Spleen (tissue), 11 donors: ENCODE measurements around the gene RPL18A. TPM values are rescaled to one million over a fixed set of nuclear protein-coding genes. Genes with fewer than 3 reads are reported as not detected.

Source experiments
- DNase-seq: peaks from one replicate; pipeline ENCODE4 v3.0.0-alpha.2; 2020
- H3K27ac ChIP-seq, 8 donors: fragments of 200-600 bp; sonication (generic) in 7 of 8; 1 replicate in 4 of 8; 2 replicates in 4 of 8; pipeline versions ENCODE4 v1.5.0 to v1.8.0; 2016 to 2021; ENCODE audit warnings: inconsistent platforms in 4 of 8, mild to moderate bottlenecking in 4 of 8, moderate library complexity in 1 of 8
- H3K27me3 ChIP-seq, 7 donors: fragments of 200-600 bp; sonication (generic) in 6 of 7; replicated peaks in 1 of 7; 1 replicate in 4 of 7; 2 replicates in 3 of 7; pipeline versions ENCODE4 v1.5.0 to v1.8.0; 2016 to 2021; ENCODE audit warnings: inconsistent platforms in 3 of 7, mild to moderate bottlenecking in 1 of 7
- H3K36me3 ChIP-seq, 6 donors: fragments of 200-600 bp; sonication (generic) in 5 of 6; 1 replicate in 4 of 6; 2 replicates in 2 of 6; pipeline versions ENCODE4 v1.5.0 to v1.8.0; 2016 to 2021; ENCODE audit warnings: inconsistent platforms in 2 of 6
- H3K4me1 ChIP-seq, 6 donors: fragments of 200-600 bp; sonication (generic) in 5 of 6; 1 replicate in 3 of 6; 2 replicates in 3 of 6; pipeline versions ENCODE4 v1.5.0 to v1.8.0; 2016 to 2021; ENCODE audit warnings: inconsistent platforms in 3 of 6
- H3K4me3 ChIP-seq, 8 donors: fragments of 200-600 bp; sonication (generic) in 7 of 8; 1 replicate in 4 of 8; 2 replicates in 4 of 8; pipeline versions ENCODE4 v1.5.0 to v1.8.0; 2016 to 2021; ENCODE audit warnings: inconsistent platforms in 4 of 8, mild to moderate bottlenecking in 4 of 8, moderate library complexity in 2 of 8
- H3K9me3 ChIP-seq, 8 donors: fragments of 200-600 bp; sonication (generic) in 7 of 8; 1 replicate in 4 of 8; 2 replicates in 4 of 8; pipeline versions ENCODE4 v1.5.0 to v1.8.0; 2016 to 2021; ENCODE audit warnings: inconsistent platforms in 4 of 8
- POLR2A ChIP-seq, 3 donors: fragments of 450-650 bp; IDR thresholded peaks; one replicate each; pipeline ENCODE4 v1.5.1; 2017; ENCODE audit warnings: antibody characterized with exemption in 3 of 3, mild to moderate bottlenecking in 1 of 3
- POLR2AphosphoS5 ChIP-seq, 3 donors: sonication (generic); formaldehyde crosslinking; IDR thresholded peaks; one replicate each; pipeline ENCODE4 v1.5.1; 2017; ENCODE audit warnings: antibody characterized with exemption in 3 of 3
- WGBS, 5 donors: extraction: QIAGEN DNeasy Blood & Tissue Kit in 3 of 5; methylation state at CpG; one replicate each; pipeline versions ENCODE4 v1.1.5 to v1.1.7; 2013 to 2018; 5-methylcytosine and 5-hydroxymethylcytosine counted together
- intact Hi-C: fragments of 100-400 bp; cut with DNase I; formaldehyde crosslinking; loops from one replicate; pipeline ENCODE4 v1.15.0; 2023; ENCODE audit warnings: low total_unique reads
- polyA plus RNA-seq, 3 donors: library from polyadenylated mRNA; stranded (reverse); fragments of 200-250 nt; gene quantifications; one replicate each; pipeline ENCODE4 v1.2.1, GENCODE V29; 2013
- total RNA-seq, 7 donors: library from RNA; depleted of rRNA in 3 of 7; stranded (reverse); fragments of >200 nt in 3 of 7; fragmentation: NEBNext Ultra II Directional in 4 of 7; extraction: Animal tissue kit (Norgen Biotek cat#: 25700) in 4 of 7; gene quantifications; one replicate each; pipeline versions ENCODE4 v1.1.0 to v1.2.1, GENCODE V29; 2016 to 2021
- TF ChIP-seq, protein P1 (sequence below), 11 experiments: fragments of 200-600 bp in 7 of 11; fragments of 450-650 bp in 4 of 11; sonication (generic) in 4 of 11; IDR thresholded peaks in 8 of 11; conservative IDR thresholded peaks in 3 of 11; 1 replicate in 7 of 11; 2 replicates in 4 of 11; pipeline versions ENCODE4 v1.4.0 to v1.8.0; 2016 to 2021; ENCODE audit warnings: antibody characterized with exemption in 11 of 11, inconsistent platforms in 4 of 11, mild to moderate bottlenecking in 1 of 11
- donor health status: healthy with polysubstance abuse.
- donor health status: DM: no; HTN: no; CAD: no; lungs with moderate emphysema.
- donor health status: DM: no; HTN: no; CAD: no.
- donor health status: Bipolar disorder and iron deficiency.
- donor health status: healthy.
- donor health status: DM: no; HTN: no; CAD: no.
- donor health status: DM: yes; HTN: yes; CAD: no.

RPL18A gene
- total and polyA plus RNA-seq, 10 donors: 1,310 to 6,872 (median 1,788) TPM

DNA sequence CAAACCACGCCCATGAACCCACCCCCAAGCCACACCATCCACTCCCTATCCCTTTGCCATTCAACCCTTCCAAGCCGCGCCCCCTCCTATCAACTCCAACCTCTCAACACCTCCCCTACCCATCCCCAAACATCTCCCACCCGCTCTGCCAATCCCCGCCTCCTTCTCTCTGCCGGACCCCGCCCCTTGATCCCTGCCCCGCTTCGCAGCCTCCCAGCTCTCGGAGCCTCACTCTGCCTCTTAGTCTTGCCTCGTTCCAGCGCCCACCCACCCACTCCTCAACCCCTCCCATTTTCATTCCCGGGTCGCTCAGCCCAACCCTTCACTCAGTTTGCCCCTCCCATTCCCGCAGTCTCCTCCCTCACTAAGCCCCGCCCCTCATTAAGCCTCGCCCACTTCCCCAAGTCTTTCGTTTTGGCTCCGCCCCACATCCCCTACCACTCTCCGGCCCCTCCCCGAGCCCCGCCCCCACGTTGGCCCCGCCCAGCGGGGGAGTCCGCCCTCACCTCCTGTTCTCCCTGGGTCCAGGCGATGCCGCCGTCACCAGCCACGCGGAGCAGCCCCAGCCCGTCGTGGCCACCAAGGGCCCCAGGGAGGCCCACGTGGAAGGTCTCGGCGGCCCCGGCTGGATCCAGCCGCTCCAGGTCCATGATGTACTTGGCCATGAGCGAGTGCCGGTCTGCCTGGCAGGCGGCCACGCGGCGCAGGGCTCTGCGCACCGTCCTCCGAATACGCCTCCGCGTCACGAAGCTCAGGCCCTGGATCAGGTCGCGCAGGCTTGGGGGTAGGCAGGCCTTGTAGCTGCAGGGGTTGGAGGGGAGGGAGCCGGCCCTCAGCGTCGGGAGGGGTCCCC lies 17.7 kb upstream of the RPL18A start:
- TF ChIP-seq POLR2AphosphoS5 (IDR thresholded peaks at IDR 0.05): peak in 1 of 3 donors; percentile 66
- TF ChIP-seq, protein P1, sequence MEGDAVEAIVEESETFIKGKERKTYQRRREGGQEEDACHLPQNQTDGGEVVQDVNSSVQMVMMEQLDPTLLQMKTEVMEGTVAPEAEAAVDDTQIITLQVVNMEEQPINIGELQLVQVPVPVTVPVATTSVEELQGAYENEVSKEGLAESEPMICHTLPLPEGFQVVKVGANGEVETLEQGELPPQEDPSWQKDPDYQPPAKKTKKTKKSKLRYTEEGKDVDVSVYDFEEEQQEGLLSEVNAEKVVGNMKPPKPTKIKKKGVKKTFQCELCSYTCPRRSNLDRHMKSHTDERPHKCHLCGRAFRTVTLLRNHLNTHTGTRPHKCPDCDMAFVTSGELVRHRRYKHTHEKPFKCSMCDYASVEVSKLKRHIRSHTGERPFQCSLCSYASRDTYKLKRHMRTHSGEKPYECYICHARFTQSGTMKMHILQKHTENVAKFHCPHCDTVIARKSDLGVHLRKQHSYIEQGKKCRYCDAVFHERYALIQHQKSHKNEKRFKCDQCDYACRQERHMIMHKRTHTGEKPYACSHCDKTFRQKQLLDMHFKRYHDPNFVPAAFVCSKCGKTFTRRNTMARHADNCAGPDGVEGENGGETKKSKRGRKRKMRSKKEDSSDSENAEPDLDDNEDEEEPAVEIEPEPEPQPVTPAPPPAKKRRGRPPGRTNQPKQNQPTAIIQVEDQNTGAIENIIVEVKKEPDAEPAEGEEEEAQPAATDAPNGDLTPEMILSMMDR (IDR thresholded peaks at IDR 0.05 in 8 of 11, conservative IDR thresholded peaks at IDR 0.05 in 3 of 11): no peak
- no peak for TF ChIP-seq POLR2A (IDR thresholded peaks at IDR 0.05)
- H3K27me3 ChIP-seq: no peaks in the 10 kb centered on the region
- 62 to 84% (median 77%) methylated on average over 31 to 56 of the region's 56 CpGs for WGBS, 5 donors
- H3K9me3 ChIP-seq: no peaks in the 10 kb centered on the region
- H3K36me3 ChIP-seq: peaks cover 4 to 77% (median 72%) of the 10 kb centered on the region in 6 donors
- DNase-seq: peak; percentile 74
- intact Hi-C loops: no loop called here
- H3K4me3 ChIP-seq: peak overlapping the region in 1 of 8 donors; percentile 10
- peak overlapping the region in 3 of 8 donors; percentile 21 to 100 (median 98) for H3K27ac ChIP-seq
- H3K4me1 ChIP-seq: peaks cover 19 to 57% (median 43%) of the 10 kb centered on the region in 6 donors

GRCh38 chr19:17842663-17843291 lies 16.9 kb upstream of the RPL18A start:
- intact Hi-C loops: no loop called here
- Histone ChIP-seq H3K4me3 (peak overlapping the region in 1 of 8 donors; percentile 10), H3K27ac (peak overlapping the region in 3 of 8 donors; percentile 21 to 100 (median 98)), H3K9me3 (no peaks in the 10 kb centered on the region), H3K36me3 (peaks cover 4 to 69% (median 65%) of the 10 kb centered on the region in 6 donors), H3K27me3 (no peaks in the 10 kb centered on the region), H3K4me1 (peaks cover 20 to 64% (median 48%) of the 10 kb centered on the region in 6 donors)
- DNase-seq: peak; percentile 73
- TF ChIP-seq, protein P1 (IDR thresholded peaks at IDR 0.05 in 8 of 11, conservative IDR thresholded peaks at IDR 0.05 in 3 of 11): no peak
- peak in 1 of 3 donors; percentile 10 for TF ChIP-seq POLR2AphosphoS5 (IDR thresholded peaks at IDR 0.05)
- WGBS, 5 donors: 76 to 96% (median 93%) methylated on average over 8 to 20 of the region's 20 CpGs

GRCh38 chr19:17843292-17843827 lies 16.4 kb upstream of the RPL18A start:
- H3K4me3 ChIP-seq: no peak overlapping the region
- 78 to 88% (median 83%) methylated on average over 8 to 9 of the region's 9 CpGs for WGBS, 5 donors
- H3K4me1 ChIP-seq: peaks cover 25 to 70% (median 53%) of the 10 kb centered on the region in 6 donors

More at GRCh38 chr19:17843292-17843827, 16.4 kb upstream of the RPL18A start:
- Histone ChIP-seq H3K36me3 (peaks cover 4 to 63% (median 59%) of the 10 kb centered on the region in 6 donors), H3K27me3 (no peaks in the 10 kb centered on the region), H3K9me3 (no peaks in the 10 kb centered on the region), H3K27ac (peak overlapping the region in 3 of 8 donors; percentile 98 to 100 (median 98))
- no peak for DNase-seq
- TF ChIP-seq POLR2A (IDR thresholded peaks at IDR 0.05) (no peak), POLR2AphosphoS5 (IDR thresholded peaks at IDR 0.05) (no peak)
- TF ChIP-seq, protein P1 (IDR thresholded peaks at IDR 0.05 in 8 of 11, conservative IDR thresholded peaks at IDR 0.05 in 3 of 11): no peak
- intact Hi-C loops: no loop called here
